ENCODE data around the gene GSS.

DNA sequence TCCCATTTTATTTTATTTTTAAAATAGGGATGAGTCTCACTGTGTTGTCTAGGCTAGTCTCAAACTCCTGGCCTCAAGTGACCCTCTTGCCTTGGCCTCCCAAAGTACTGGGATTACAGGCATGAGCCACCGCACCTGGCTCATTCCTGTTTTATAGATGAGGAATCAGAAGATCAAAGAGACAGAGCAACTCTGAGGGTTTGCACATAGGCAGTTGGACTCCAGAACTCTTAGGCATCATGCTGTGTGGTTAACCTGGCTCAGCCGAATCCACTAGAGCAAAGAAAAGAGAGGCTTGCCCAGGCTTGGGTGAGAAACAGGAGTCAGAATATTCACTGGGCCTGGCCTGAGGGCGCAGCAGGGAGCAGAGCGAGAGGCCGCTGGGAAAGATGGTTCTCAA is 9.4 kb upstream of the GSS start:
- TF ChIP-seq, protein P1, sequence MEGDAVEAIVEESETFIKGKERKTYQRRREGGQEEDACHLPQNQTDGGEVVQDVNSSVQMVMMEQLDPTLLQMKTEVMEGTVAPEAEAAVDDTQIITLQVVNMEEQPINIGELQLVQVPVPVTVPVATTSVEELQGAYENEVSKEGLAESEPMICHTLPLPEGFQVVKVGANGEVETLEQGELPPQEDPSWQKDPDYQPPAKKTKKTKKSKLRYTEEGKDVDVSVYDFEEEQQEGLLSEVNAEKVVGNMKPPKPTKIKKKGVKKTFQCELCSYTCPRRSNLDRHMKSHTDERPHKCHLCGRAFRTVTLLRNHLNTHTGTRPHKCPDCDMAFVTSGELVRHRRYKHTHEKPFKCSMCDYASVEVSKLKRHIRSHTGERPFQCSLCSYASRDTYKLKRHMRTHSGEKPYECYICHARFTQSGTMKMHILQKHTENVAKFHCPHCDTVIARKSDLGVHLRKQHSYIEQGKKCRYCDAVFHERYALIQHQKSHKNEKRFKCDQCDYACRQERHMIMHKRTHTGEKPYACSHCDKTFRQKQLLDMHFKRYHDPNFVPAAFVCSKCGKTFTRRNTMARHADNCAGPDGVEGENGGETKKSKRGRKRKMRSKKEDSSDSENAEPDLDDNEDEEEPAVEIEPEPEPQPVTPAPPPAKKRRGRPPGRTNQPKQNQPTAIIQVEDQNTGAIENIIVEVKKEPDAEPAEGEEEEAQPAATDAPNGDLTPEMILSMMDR (IDR thresholded peaks at IDR 0.05) = no peak
- TF ChIP-seq POLR2A (IDR thresholded peaks at IDR 0.05) = no peak
